HG03095 (cell line): ENCODE data around the gene MEGF6.

Experiments used
- ATAC-seq: cut with Tn5 transposase; IDR thresholded peaks from one replicate; pipeline ENCODE4 v1.9.1; 2021; ENCODE audit warnings: moderate library complexity; ENCODE audit not compliant: unreplicated experiment

MEGF6 gene

DNA sequence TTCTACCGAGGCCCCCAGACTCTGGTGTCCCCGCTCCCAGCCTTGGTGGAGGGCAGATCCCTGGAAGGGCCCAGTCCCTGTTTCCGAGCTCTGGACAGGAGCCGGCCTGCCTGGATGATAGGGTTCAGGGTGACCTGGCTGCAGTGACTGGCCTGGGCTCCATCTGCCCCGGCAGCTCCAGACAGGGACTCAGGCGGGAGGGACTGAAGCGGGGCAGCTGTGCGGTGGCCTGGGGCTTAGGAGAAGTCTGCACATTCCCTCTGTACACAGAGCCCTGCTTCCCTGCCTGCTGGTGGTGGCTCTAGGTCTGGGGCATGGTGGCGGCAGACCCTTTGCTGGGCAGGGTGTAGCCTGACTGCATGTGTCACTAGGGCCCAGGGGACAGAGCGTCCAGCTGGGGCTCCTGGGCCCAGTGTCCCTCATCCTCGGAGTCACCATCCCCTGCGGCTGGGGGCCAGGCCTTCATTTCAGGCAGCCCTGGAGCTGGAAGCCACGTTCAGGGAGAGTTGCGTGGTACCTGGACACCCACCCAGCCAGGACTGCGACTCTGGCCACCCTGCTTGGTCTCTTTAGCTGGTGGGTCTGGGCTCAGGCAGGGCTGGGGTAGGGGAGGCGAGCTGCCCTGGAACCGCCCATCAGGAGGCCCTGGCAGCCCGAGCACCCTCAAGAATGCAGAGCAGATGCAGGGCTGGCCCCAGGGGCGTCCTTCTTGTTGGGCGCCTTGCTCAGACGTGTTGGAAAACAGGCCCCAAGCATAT is 147.2 kb downstream of the MEGF6 start:
- ATAC-seq: no peak

DNA sequence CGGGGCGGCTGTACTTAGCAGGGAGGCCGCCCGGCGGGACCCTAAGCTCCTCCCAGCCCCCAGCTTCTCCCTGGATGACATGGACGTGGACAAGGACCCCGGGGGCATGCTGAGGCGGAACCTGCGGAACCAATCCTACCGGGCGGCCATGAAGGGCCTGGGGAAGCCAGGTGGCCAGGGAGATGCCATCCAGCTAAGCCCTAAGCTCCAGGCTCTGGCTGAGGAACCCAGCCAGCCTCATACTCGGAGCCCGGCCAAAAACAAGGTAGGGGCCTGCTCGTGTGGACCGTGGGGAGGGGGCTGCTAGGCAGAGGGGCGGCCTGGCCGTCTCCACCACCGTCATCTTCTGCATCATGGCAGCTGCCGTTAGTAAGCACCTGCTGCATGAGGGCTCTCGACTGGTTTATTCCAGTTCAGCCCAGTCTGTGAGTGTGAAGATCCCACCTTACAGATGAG is 147.9 kb downstream of the MEGF6 start:
- no peak for ATAC-seq

DNA sequence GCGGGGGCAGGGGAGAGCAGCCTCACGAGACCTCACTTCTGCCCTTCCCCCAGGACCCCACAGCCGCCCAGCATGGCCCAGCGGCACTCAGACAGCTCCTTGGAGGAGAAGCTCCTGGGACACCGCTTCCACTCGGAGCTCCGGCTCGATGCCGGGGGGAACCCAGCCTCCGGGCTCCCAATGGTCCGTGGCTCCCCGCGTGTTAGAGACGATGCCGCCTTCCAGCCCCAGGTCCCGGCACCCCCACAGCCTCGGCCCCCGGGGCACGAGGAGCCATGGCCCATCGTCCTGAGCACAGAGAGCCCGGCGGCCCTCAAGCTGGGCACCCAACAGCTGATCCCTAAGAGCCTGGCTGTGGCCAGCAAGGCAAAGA is 148.3 kb downstream of the MEGF6 start:
- no peak for ATAC-seq

- ATAC-seq: no peak
Observed at GRCh38 chr1:3462356-3463012, 148.8 kb downstream of the MEGF6 start.

DNA sequence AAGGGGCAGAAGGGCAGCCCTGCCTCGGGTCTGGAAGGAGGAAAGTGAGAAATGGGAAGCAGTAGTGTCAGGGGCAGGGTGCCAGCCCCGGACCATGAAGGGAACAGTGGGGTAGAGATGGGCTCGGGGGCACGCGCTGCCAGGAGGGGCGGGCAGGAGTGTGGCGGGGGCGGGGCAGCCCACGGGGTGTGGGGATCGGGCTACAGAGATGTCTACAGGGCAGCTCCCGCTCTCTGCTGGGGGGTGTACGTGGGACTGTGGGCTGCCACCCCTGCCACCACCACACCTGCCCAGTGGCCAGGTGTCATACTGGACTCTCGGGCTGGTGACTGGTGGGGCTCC is 149.4 kb downstream of the MEGF6 start:
- ATAC-seq: no peak

GRCh38 chr1:3461238-3461933 is 149.9 kb downstream of the MEGF6 start:
- no peak for ATAC-seq

GRCh38 chr1:3460672-3461131 is 150.6 kb downstream of the MEGF6 start:
- ATAC-seq: no peak

DNA sequence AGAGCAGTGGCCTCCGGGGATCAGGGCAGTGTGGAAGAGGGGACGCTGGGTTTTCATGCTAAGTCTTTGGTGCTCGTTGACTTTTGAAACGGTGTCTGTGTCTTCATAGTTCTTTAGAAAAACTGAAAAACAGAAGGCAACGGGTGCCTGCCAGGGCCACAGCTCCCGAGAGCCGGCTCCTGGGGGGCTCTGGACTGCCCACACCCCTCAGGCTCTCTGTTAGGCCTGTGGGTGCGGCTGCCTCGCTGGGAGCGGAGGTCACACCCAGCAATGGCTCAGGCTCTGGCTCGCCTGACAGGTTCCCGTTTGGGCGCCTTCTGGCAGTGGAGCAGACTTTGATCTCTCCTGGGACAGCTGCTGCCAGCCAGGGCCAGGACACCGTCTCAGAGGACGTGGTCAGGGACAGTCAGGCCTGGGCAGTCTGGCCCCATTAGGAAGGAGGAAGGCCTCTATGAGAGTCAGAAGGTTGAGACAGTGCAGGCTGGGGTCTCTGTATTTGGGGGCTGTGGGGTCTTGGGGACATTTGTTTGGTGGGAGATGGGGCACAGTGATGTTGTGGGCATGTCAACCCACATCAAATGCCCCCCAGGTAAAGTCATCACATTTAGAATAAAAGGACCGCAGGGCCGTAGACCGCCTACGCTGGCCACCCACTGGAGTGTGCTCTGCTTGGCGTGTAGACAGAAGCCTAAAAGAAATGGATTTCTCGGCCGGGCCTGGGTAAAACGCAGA is 151.2 kb downstream of the MEGF6 start:
- ATAC-seq: no peak

GRCh38 chr1:3459051-3459908 is 152.0 kb downstream of the MEGF6 start:
- ATAC-seq: no peak

DNA sequence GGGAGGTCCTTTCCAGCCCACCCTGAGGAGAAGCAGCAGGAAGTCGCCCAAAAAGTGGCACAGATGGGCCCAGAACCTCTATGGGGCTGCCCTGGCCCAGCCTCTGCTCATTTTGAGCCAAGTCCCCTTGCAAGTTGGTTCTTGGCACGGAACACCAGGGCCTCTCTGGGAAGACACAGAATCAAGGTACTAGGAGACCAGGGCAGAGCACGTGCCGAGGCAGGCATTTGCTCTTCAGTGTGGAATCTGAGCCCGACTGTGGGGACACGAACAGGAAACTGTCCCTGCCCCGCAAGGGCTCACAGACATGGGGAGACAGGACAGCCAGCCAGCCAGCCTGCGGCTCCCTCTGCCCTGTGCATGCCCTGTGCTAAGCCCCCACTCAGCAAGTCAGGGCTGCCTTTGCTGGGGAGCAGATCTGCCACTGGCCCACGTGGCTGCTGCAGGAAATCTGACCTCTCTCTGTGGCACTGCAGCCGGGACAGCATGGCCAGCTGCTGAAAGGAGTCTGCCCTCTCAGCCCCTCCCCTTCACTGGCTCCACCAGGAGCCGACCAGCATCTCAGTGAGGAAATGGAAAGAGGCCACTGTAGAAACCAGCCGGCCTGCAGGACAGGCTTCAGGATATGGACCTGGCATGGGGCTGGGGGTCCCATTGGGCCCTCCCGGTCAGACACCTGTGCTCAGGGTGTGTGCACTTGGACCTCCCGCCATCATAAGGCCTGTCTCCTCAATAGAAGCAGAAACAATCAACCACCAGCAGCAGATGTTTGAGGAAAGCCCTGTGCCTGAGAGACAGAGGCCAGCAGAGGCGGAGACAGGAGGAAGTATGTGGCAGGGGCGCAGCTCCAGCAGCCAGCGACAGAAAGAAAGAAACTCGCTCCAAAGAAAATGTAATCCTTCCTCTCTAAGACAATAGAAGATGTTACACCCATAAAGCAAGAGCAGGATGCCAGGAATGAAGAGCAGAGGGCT is 153.1 kb downstream of the MEGF6 start:
- no peak for ATAC-seq

- ATAC-seq: no peak
Observed at GRCh38 chr1:3456964-3457909, 154.1 kb downstream of the MEGF6 start.

GRCh38 chr1:3456449-3456963 is 154.8 kb downstream of the MEGF6 start:
- ATAC-seq: no peak

- no peak for ATAC-seq
Observed at GRCh38 chr1:3455670-3456448, 155.4 kb downstream of the MEGF6 start.

- ATAC-seq: no peak
Observed at GRCh38 chr1:3454811-3455618, 156.3 kb downstream of the MEGF6 start.

DNA sequence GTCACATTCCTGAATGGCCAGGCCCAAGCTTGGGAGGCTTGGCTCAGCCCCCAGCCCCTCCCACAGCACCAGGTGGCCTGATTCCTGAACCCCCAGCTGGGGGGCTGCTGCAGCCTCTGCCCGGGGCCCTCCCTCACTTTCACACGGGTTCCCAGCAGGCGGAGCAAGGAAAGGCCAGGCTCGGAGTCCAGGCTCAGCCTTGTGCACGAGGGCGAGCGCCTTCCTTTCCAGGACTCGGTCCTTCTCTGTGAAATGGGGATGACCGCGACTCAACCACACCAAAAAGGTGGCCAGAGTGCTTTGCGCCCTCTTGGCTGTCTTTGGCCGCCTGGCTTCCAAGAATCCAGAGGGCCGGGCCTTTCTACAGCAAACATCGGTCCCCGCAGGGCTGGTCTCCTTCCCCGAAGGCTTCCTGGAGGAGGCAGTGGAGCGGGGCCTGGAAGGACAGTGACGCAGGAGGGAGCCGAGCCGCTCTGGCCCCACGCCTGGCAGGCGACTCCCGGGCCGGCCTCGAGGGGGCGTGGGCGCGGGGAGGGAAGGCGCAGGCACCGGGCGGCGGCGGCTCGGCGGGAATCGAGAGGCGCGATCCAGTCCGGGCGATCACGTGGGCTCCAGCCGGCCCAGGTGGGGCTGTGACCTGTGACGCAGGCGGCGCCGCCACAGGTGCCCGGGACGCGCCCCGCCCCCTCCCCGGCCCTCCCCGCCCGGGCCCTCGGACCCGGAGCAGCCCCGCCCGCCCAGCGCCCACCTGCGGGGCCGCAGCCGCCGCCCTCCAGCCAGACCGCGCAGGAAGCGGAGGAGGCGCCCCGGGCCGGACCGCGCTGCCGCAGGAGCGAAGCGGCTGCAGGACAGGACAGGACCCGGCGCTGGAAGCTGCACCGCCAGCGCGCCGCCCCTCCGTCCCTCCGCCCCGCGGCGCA is 157.2 kb downstream of the MEGF6 start, which contains the start of gene ARHGEF16:
ARHGEF16 (plus strand) TSS at position 775 of the 920 bp plus-strand sequence. CDS start 8,420 bp downstream, outside the sequence.
- no peak for ATAC-seq
